Right atrium auricular region (tissue), 2 donors: Measurements from ENCODE around the gene PLXNA2. TPM values are rescaled to one million over a fixed set of nuclear protein-coding genes. Genes with fewer than 3 reads are reported as not detected.

ENCODE experiments used
- DNase-seq: peaks from one replicate; pipeline ENCODE4 v3.0.0-alpha.2; 2019; ENCODE audit warnings: low spot score
- H3K27ac ChIP-seq, 2 donors: fragments of 200-600 bp; sonication (generic); 1 replicate in 1 of 2; 2 replicates in 1 of 2; pipeline ENCODE4 v1.5.1; 2016 to 2019
- H3K27me3 ChIP-seq, 2 donors: fragments of 200-600 bp; sonication (generic); one replicate each; pipeline versions ENCODE4 v1.5.1 to v1.6.0; 2017 to 2019
- H3K36me3 ChIP-seq: fragments of 200-600 bp; sonication (generic); one replicate; pipeline ENCODE4 v1.5.1; 2016
- H3K4me1 ChIP-seq, 2 donors: fragments of 200-600 bp; sonication (generic); one replicate each; pipeline versions ENCODE4 v1.5.1 to v1.6.0; 2017 to 2019
- H3K4me3 ChIP-seq, 2 donors: fragments of 200-600 bp; sonication (generic); 1 replicate in 1 of 2; 2 replicates in 1 of 2; pipeline ENCODE4 v1.5.1; 2017 to 2019; ENCODE audit warnings: mild to moderate bottlenecking in 1 of 2, moderate library complexity in 1 of 2
- H3K9me3 ChIP-seq, 2 donors: fragments of 200-600 bp; sonication (generic); one replicate each; pipeline ENCODE4 v1.5.1; 2019
- CTCF ChIP-seq, 2 donors: fragments of 200-600 bp; sonication (generic); IDR thresholded peaks; one replicate each; pipeline ENCODE4 v1.5.1; 2019; ENCODE audit warnings: antibody characterized with exemption in 2 of 2
- total RNA-seq, 2 donors: library from RNA; depleted of rRNA; stranded (reverse); fragments of >200 nt; gene quantifications; one replicate each; pipeline ENCODE4 v1.1.0, GENCODE V29; 2016

PLXNA2 gene
- total RNA-seq, 2 donors from 2014 or later: 10.8 to 23.8 TPM

DNA sequence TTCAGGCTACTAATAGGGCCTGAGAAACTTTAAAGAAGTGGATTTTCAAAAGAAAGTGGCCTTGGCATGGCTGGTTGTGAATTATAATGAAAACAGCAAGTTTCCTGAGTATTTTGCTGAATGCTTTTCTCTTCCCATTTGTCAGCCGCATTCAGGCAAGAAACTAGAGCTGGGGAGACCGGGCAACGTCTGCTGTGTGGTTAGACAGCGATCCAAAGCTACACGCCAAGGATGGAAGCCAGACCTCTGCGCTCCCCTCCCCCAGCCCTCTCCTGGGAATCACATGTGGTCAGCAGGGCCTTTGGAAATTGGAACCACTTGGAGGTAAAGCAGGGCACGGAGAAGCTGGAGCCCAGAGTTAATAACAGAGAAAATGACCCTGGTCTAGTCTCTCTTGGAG is 219.2 kb downstream of the PLXNA2 start:
- peaks cover 4% of the 10 kb centered on the region for H3K36me3 ChIP-seq
- H3K27ac ChIP-seq: no peak overlapping the region
- TF ChIP-seq CTCF (IDR thresholded peaks at IDR 0.05): no peak
- no peaks in the 10 kb centered on the region for H3K9me3 ChIP-seq
- DNase-seq: no peak
- peaks cover 0 to 16% of the 10 kb centered on the region in 2 donors for H3K4me1 ChIP-seq
- H3K4me3 ChIP-seq: no peak overlapping the region
- H3K27me3 ChIP-seq: no peaks in the 10 kb centered on the region

DNA sequence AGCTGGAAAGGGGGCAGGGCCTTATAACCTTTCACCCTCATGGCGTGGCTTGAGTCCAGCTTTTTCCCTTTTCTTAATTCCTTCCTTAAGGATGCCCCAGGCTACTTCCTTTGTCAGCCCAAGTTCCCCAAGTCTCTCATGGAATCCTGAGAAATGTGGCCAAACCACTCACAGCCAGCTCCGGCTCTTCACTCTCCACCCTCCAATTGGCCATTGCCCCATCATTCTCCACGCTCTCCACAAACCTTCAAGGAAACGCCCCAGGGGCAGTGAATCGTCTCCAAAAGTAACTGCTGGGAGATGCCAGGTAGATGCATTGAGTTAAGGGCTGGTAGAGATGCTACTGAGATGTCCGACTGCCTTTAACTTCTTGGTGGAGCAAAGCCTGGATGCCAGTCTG is 219.8 kb downstream of the PLXNA2 start:
- no peak for TF ChIP-seq CTCF (IDR thresholded peaks at IDR 0.05)
- peaks cover 0 to 9% of the 10 kb centered on the region in 2 donors for H3K4me1 ChIP-seq
- peaks cover 4% of the 10 kb centered on the region for H3K36me3 ChIP-seq
- H3K27me3 ChIP-seq: no peaks in the 10 kb centered on the region
- H3K27ac ChIP-seq: no peak overlapping the region
- DNase-seq: no peak
- H3K4me3 ChIP-seq: no peak overlapping the region
- no peaks in the 10 kb centered on the region for H3K9me3 ChIP-seq

DNA sequence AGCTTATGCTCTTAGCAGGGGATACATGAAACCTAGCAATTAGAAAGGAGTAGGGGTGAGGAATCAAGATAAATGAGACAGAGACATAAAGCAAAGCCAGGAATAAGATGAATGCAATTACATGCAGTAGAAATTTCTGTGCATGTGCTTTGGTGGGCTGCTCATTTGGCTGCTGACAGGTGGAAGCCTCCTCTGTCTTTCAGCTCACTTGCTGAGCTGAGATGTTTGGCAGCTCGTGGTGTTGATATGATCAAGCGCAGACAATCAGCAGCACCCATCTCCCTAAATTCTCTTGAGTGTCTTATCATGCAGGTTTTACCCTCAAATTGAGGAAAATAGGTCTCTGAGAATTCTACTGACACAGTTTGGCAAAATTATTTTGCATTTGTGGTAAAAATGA is 224.9 kb downstream of the PLXNA2 start:
- Histone ChIP-seq H3K9me3 (no peaks in the 10 kb centered on the region), H3K27ac (no peak overlapping the region), H3K4me1 (no peaks in the 10 kb centered on the region), H3K27me3 (no peaks in the 10 kb centered on the region), H3K4me3 (no peak overlapping the region), H3K36me3 (no peaks in the 10 kb centered on the region)
- TF ChIP-seq CTCF (IDR thresholded peaks at IDR 0.05): no peak
- DNase-seq: no peak

DNA sequence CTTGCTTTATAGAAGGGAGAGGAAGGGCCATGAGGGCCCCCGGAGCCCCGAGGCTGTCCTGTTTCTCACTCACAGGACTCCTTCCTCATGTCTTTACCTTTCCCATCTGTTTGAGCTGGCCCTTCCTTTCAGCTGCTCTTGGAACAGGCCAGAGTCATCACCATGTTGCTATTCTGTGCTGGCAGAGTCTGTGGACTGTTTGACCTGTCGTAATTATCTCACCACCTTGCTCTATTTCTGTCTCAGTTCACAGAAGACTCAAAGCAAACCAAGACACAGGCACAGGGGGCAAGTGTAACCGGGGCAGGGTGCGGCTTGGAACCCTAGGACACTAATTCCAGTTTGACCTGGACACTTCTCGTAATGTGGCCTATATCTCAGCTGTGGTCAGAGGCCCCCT is 228.9 kb downstream of the PLXNA2 start:
- DNase-seq: no peak
- no peaks in the 10 kb centered on the region for H3K9me3 ChIP-seq
- H3K4me1 ChIP-seq: no peaks in the 10 kb centered on the region

DNA sequence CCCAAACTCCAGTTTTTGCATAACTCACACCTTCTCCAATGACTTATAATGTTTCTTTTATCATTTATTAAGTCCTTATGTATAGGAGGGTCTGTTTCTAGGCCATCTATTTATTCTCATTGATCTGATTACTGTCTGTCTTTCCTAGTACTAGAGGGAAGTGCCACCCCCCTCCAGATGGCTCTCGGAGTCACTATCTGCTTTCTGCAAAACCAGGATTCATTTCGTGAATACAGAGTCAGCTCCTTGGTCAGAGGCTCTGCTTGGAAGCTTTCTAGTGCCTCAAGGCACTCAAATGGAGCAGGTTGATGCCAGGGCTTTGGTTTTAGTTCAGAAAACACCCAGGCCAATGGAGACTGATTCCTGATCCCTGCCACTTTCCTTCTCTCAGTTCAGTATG is 231.0 kb downstream of the PLXNA2 start:
- Histone ChIP-seq H3K27me3 (no peaks in the 10 kb centered on the region), H3K27ac (no peak overlapping the region), H3K36me3 (no peaks in the 10 kb centered on the region), H3K9me3 (no peaks in the 10 kb centered on the region), H3K4me1 (no peaks in the 10 kb centered on the region), H3K4me3 (no peak overlapping the region)
- DNase-seq: no peak
- no peak for TF ChIP-seq CTCF (IDR thresholded peaks at IDR 0.05)

More for the DNA sequence above, 228.9 kb downstream of the PLXNA2 start:
- Histone ChIP-seq H3K27me3 (no peaks in the 10 kb centered on the region), H3K4me3 (no peak overlapping the region), H3K27ac (no peak overlapping the region), H3K36me3 (no peaks in the 10 kb centered on the region)
- TF ChIP-seq CTCF (IDR thresholded peaks at IDR 0.05): no peak

GRCh38 chr1:208012721-208013120 is 231.5 kb downstream of the PLXNA2 start:
- TF ChIP-seq CTCF (IDR thresholded peaks at IDR 0.05): no peak
- Histone ChIP-seq H3K4me3 (no peak overlapping the region), H3K36me3 (no peaks in the 10 kb centered on the region), H3K27me3 (no peaks in the 10 kb centered on the region), H3K27ac (no peak overlapping the region), H3K9me3 (no peaks in the 10 kb centered on the region), H3K4me1 (no peaks in the 10 kb centered on the region)
- no peak for DNase-seq
